GM23338 (cell line): ENCODE results near the gene RNH1. TPM values are rescaled to one million over a fixed set of nuclear protein-coding genes. Genes with fewer than 3 reads are reported as not detected.

Experiments
- ATAC-seq: fragments of 200-7000 bp; cut with Tn5 transposase; 3 replicates; pipeline ENCODE4 v1.9.1; 2020
- DNase-seq: peaks from one replicate; pipeline ENCODE4 v3.0.0-alpha.2; 2015; ENCODE audit warnings: low spot score
- H2AFZ ChIP-seq: fragments of 200-600 bp; sonication (generic); 2 replicates; pipeline ENCODE4 v1.8.0; 2016; ENCODE audit warnings: antibody characterized with exemption, mild to moderate bottlenecking, moderate library complexity
- H3F3A ChIP-seq: fragments of 200-600 bp; sonication (generic); replicated peaks from 2 replicates; pipeline ENCODE4 v1.8.0; 2017; ENCODE audit warnings: antibody characterized with exemption, mixed run types, low read depth
- H3K27ac ChIP-seq: fragments of 200-600 bp; sonication (generic); 2 replicates; pipeline ENCODE4 v1.6.1; 2016; ENCODE audit warnings: low read depth
- H3K27me3 ChIP-seq: fragments of 200-600 bp; sonication (generic); 2 replicates; pipeline ENCODE4 v1.8.0; 2016; ENCODE audit warnings: mild to moderate bottlenecking, mixed run types, moderate library complexity; ENCODE audit not compliant: insufficient read depth
- H3K36me3 ChIP-seq: fragments of 200-600 bp; sonication (generic); 2 replicates; pipeline ENCODE4 v1.8.0; 2016; ENCODE audit warnings: mild to moderate bottlenecking; ENCODE audit not compliant: insufficient read depth
- H3K4me1 ChIP-seq: fragments of 200-600 bp; sonication (generic); 2 replicates; pipeline ENCODE4 v1.8.0; 2016; ENCODE audit warnings: mild to moderate bottlenecking, moderate library complexity; ENCODE audit not compliant: insufficient read depth
- H3K4me2 ChIP-seq: fragments of 200-600 bp; sonication (generic); 2 replicates; pipeline ENCODE4 v1.7.1; 2017; ENCODE audit warnings: mixed run types
- H3K4me3 ChIP-seq: fragments of 200-600 bp; sonication (generic); 2 replicates; pipeline ENCODE4 v1.6.1; 2016; ENCODE audit warnings: mixed run types
- H3K79me2 ChIP-seq: fragments of 200-600 bp; sonication (generic); replicated peaks from 2 replicates; pipeline ENCODE4 v1.8.0; 2017; ENCODE audit warnings: mild to moderate bottlenecking; ENCODE audit not compliant: insufficient read depth
- H3K9me2 ChIP-seq: fragments of 200-600 bp; sonication (generic); 2 replicates; pipeline ENCODE4 v1.8.0; 2017; ENCODE audit not compliant: insufficient read depth
- H4K20me1 ChIP-seq: fragments of 200-600 bp; sonication (generic); replicated peaks from 2 replicates; pipeline ENCODE4 v1.8.0; 2017; ENCODE audit warnings: mild to moderate bottlenecking; ENCODE audit not compliant: insufficient read depth
- H3K27ac Mint-ChIP-seq: 2 replicates; pipeline ENCODE4 v1.8.0; 2020; ENCODE audit warnings: inconsistent platforms, mild to moderate bottlenecking, moderate library complexity, mixed read lengths
- H3K27me3 Mint-ChIP-seq: 3 replicates; pipeline ENCODE4 v1.8.0; 2022; ENCODE audit warnings: low read depth, mild to moderate bottlenecking, moderate library complexity, mixed read lengths, inconsistent platforms; ENCODE audit not compliant: insufficient read depth, poor library complexity
- H3K36me3 Mint-ChIP-seq: 3 replicates; pipeline ENCODE4 v1.8.0; 2021; ENCODE audit warnings: low read depth, mild to moderate bottlenecking, inconsistent platforms, moderate library complexity, mixed read lengths
- H3K4me1 Mint-ChIP-seq: 3 replicates; pipeline ENCODE4 v1.8.0; 2020; ENCODE audit warnings: mild to moderate bottlenecking, inconsistent platforms, mixed read lengths
- H3K4me3 Mint-ChIP-seq: 3 replicates; pipeline ENCODE4 v1.8.0; 2021; ENCODE audit warnings: moderate library complexity, mild to moderate bottlenecking, inconsistent platforms, mixed read lengths
- H3K9me3 Mint-ChIP-seq: 3 replicates; pipeline ENCODE4 v1.8.0; 2020; ENCODE audit warnings: moderate library complexity, mild to moderate bottlenecking, inconsistent platforms, mixed read lengths
- EZH2 ChIP-seq: fragments of 200-600 bp; sonication (generic); IDR thresholded peaks from one replicate; pipeline ENCODE4 v1.8.0; 2017; ENCODE audit warnings: antibody characterized with exemption, mild to moderate bottlenecking, low read depth; ENCODE audit not compliant: unreplicated experiment
- JUNB ChIP-seq: IDR thresholded peaks from one replicate; pipeline ENCODE4 v1.6.1; 2016; ENCODE audit warnings: antibody characterized with exemption; ENCODE audit not compliant: unreplicated experiment
- POLR2AphosphoS5 ChIP-seq: IDR thresholded peaks from 2 replicates; pipeline ENCODE4 v1.6.1; 2016; ENCODE audit warnings: antibody characterized with exemption, low read depth
- long read RNA-seq: library from polyadenylated mRNA; unstranded; transcript quantifications from one replicate; pipeline ENCODE4 v2.0.0, GENCODE V29; 2020; ENCODE audit not compliant: unreplicated experiment
- polyA plus RNA-seq: library from polyadenylated mRNA; unstranded; fragments of >200 nt; fragmentation: Nextera tagmentation; extraction: Ambion mirVana; gene quantifications from 2 replicates; pipeline ENCODE4 v1.2.1, GENCODE V29; 2016
- total RNA-seq: library from RNA; depleted of rRNA; stranded (reverse); fragments of >200 nt; shearing (Covaris generic); gene quantifications from 2 replicates; pipeline ENCODE4 v1.2.3, GENCODE V29; 2014; rRNA removed
- TF ChIP-seq, protein P1 (sequence below): IDR thresholded peaks from one replicate; pipeline ENCODE4 v1.6.1; 2018; ENCODE audit warnings: antibody characterized with exemption; ENCODE audit not compliant: unreplicated experiment
- TF ChIP-seq, protein P2 (sequence below), 2 experiments: fragments of 200-600 bp in 1 of 2; sonication (generic) in 1 of 2; conservative IDR thresholded peaks; 2 replicates each; pipeline versions ENCODE4 v1.5.1 to v1.6.1; 2016 to 2017; ENCODE audit warnings: antibody characterized with exemption in 2 of 2, low read depth in 2 of 2, mild to moderate bottlenecking in 2 of 2, moderate library complexity in 1 of 2

The RNH1 gene
- total RNA-seq (50.4 and 56.3 TPM in 2 replicates), polyA plus RNA-seq (32.3 and 33.3 TPM in 2 replicates)
- long read RNA-seq, transcript RNH1-203 (10 exons, 1,722 nt) = major isoform, 16 of 48 reads
- long read RNA-seq, partial matches to known transcripts = 0 of 48 reads
- long read RNA-seq, other reads (novel, unspliced or antisense) = 16 of 48 reads

DNA sequence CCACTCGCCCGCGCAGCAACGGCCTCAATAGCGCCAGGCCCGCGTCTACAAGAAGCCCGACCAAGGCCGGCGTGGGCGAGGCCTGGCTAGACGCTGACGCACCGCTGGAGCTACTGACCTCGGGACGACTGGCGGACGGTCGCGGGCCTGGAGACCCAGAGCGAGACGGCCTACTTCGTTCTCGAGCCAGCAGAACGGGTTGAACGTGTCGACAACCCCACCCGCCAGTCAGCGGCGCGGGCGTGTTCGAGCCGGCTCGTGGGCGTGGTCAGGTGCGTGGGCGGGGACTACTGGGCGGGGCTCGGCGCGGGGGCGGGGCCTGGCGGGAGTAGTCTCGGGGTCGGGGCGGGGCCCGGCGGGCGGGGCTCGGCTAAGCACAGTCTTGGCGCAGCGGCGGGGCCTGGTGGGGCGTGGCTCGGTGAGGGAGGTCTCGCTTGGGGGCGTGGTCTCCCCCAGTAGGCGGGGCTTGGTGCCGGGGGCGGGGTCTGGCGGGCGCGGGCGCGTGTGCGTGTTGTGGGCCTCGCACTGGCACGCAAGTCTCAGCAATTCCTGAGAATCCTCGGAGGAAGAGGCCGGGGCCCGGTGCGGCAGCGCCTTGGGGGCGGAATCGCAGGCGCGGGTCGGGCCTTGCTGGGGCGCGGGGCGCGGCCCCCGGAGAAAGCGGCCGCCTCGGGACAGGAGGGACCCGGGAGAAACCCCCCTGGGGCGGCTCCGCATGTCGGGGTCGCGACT lies at the start of gene RNH1:
RNH1 (minus strand) TSS at position 248 of the 732 bp plus-strand sequence. CDS start 5,080 bp downstream, outside the sequence.
- peaks cover 11% of the 10 kb centered on the region for H3K79me2 ChIP-seq
- peak within 1 kb of the TSS; percentile 97 for H3K4me3 ChIP-seq
- DNase-seq (peak; percentile 93), ATAC-seq (peak; percentile 66)
- Mint-ChIP-seq H3K4me3 (peak within 1 kb of the TSS; percentile 97), H3K9me3 (no peaks in the 10 kb centered on the region; the same call in 2 of the 3 replicates), H3K36me3 (peaks cover 12% of the 10 kb centered on the region), H3K27me3 (peaks cover 11% of the 10 kb centered on the region), H3K4me1 (peaks cover 13% of the 10 kb centered on the region), H3K27ac (peak within 1 kb of the TSS; percentile 99)
- H3K27ac ChIP-seq = peak within 1 kb of the TSS; percentile 100
- H3K4me2 ChIP-seq = peak within 1 kb of the TSS; percentile 99
- peaks cover 7% of the 10 kb centered on the region; the same call in 1 of the 2 replicates for H4K20me1 ChIP-seq
- TF ChIP-seq JUNB = no peak
- TF ChIP-seq, protein P1, sequence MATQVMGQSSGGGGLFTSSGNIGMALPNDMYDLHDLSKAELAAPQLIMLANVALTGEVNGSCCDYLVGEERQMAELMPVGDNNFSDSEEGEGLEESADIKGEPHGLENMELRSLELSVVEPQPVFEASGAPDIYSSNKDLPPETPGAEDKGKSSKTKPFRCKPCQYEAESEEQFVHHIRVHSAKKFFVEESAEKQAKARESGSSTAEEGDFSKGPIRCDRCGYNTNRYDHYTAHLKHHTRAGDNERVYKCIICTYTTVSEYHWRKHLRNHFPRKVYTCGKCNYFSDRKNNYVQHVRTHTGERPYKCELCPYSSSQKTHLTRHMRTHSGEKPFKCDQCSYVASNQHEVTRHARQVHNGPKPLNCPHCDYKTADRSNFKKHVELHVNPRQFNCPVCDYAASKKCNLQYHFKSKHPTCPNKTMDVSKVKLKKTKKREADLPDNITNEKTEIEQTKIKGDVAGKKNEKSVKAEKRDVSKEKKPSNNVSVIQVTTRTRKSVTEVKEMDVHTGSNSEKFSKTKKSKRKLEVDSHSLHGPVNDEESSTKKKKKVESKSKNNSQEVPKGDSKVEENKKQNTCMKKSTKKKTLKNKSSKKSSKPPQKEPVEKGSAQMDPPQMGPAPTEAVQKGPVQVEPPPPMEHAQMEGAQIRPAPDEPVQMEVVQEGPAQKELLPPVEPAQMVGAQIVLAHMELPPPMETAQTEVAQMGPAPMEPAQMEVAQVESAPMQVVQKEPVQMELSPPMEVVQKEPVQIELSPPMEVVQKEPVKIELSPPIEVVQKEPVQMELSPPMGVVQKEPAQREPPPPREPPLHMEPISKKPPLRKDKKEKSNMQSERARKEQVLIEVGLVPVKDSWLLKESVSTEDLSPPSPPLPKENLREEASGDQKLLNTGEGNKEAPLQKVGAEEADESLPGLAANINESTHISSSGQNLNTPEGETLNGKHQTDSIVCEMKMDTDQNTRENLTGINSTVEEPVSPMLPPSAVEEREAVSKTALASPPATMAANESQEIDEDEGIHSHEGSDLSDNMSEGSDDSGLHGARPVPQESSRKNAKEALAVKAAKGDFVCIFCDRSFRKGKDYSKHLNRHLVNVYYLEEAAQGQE = no peak
- no peak for TF ChIP-seq EZH2
- TF ChIP-seq, protein P2, sequence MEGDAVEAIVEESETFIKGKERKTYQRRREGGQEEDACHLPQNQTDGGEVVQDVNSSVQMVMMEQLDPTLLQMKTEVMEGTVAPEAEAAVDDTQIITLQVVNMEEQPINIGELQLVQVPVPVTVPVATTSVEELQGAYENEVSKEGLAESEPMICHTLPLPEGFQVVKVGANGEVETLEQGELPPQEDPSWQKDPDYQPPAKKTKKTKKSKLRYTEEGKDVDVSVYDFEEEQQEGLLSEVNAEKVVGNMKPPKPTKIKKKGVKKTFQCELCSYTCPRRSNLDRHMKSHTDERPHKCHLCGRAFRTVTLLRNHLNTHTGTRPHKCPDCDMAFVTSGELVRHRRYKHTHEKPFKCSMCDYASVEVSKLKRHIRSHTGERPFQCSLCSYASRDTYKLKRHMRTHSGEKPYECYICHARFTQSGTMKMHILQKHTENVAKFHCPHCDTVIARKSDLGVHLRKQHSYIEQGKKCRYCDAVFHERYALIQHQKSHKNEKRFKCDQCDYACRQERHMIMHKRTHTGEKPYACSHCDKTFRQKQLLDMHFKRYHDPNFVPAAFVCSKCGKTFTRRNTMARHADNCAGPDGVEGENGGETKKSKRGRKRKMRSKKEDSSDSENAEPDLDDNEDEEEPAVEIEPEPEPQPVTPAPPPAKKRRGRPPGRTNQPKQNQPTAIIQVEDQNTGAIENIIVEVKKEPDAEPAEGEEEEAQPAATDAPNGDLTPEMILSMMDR (conservative IDR thresholded peaks at IDR 0.05; ENCODE audit: low read depth in 2 of 2) = no peak
- TF ChIP-seq POLR2AphosphoS5 = peak; percentile 64
- peaks cover 9% of the 10 kb centered on the region; the same call in 1 of the 2 replicates for H3K4me1 ChIP-seq
- no peaks in the 10 kb centered on the region for H3K36me3 ChIP-seq
- peaks cover 11% of the 10 kb centered on the region; the same call in 1 of the 2 replicates for H3K27me3 ChIP-seq
- peaks cover 19% of the 10 kb centered on the region for H3F3A ChIP-seq
- no peaks in the 10 kb centered on the region for H3K9me2 ChIP-seq
- H2AFZ ChIP-seq = peak within 1 kb of the TSS; percentile 84
